WI38 (cell line): ENCODE data around the gene ZFPL1.

Experiments used
- H3K4me3 ChIP-seq: 2 replicates; pipeline ENCODE4 v1.5.1; 2011; ENCODE audit warnings: low read depth, mild to moderate bottlenecking, control low read depth, low read length
- CTCF ChIP-seq: IDR thresholded peaks from 2 replicates; pipeline ENCODE4 v1.5.1; 2012; ENCODE audit warnings: low read depth, mild to moderate bottlenecking, control low read depth, low read length

The ZFPL1 gene

GRCh38 chr11:65083834-65084597 is at the start of gene ZFPL1, which contains the start of gene CDCA5:
ZFPL1 (plus strand) TSS chr11:65084222; CDS start chr11:65084699, 477 bp downstream.
CDCA5 (minus strand) TSS chr11:65084040; CDS start chr11:65083978, 62 bp downstream.
- peak within 1 kb of the TSS; percentile 94 for H3K4me3 ChIP-seq
- no peak for TF ChIP-seq CTCF

GRCh38 chr11:65034423-65034822 is 49.6 kb upstream of the ZFPL1 start:
- no peak for TF ChIP-seq CTCF
- H3K4me3 ChIP-seq: no peak overlapping the region

- no peak for TF ChIP-seq CTCF
- H3K4me3 ChIP-seq: no peak overlapping the region
These were observed 48.4 kb upstream of the ZFPL1 start for GRCh38 chr11:65035579-65035978.

- TF ChIP-seq CTCF: no peak
- no peak overlapping the region for H3K4me3 ChIP-seq
These were observed 47.1 kb upstream of the ZFPL1 start for GRCh38 chr11:65036931-65037330.

GRCh38 chr11:65040520-65040846 is 43.5 kb upstream of the ZFPL1 start:
- peak overlapping the region; percentile 74 for H3K4me3 ChIP-seq
- TF ChIP-seq CTCF: no peak

- H3K4me3 ChIP-seq: peak within 1 kb of the TSS; percentile 74
- TF ChIP-seq CTCF: no peak
These were observed 43.0 kb upstream of the ZFPL1 start, which contains the start of gene SAC3D1 for GRCh38 chr11:65040847-65041622. SAC3D1 (plus strand) TSS chr11:65041210; CDS start chr11:65041293, 83 bp downstream.

- H3K4me3 ChIP-seq: no peak overlapping the region
These were observed 41.1 kb upstream of the ZFPL1 start for GRCh38 chr11:65042891-65043290.

More at GRCh38 chr11:65042891-65043290, 41.1 kb upstream of the ZFPL1 start:
- no peak for TF ChIP-seq CTCF
